ENCODE data around the gene FTO. TPM values are rescaled to one million over a fixed set of nuclear protein-coding genes. Genes with fewer than 3 reads are reported as not detected.
A peak's percentile ranks its signal among the peaks of the same experiment; 100 is the strongest.

The FTO gene
- polyA plus RNA-seq, 1 donor from 2014 or later, result 80.1 TPM

DNA sequence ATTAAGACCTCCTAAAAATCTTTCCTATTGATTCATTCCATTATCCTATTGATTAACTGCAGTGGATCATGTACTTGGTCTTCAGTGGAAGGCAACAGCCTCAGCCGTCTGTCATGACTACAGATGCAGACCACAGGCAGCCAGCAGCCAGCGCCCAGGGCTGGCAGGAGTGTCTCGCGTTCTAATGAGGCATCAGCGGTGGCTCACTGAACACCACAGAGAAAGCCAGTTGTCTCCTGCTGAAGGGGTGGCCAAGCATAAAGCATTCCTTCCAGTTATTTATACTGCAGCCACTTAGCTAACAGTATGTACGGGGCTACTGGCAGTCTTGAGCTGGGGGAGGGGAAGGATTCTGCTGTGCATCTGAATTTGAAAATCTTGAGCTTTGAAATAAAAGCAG is 368.3 kb downstream of the FTO start:
- Histone ChIP-seq H4K20me1 (ENCODE audit: insufficient read depth) (no peaks in the 10 kb centered on the region), H3K27ac (ENCODE audit: low read length) (peak overlapping the region; percentile 9), H3K36me3 (ENCODE audit: insufficient read depth, low read length) (no peaks in the 10 kb centered on the region), H3K9me3 (ENCODE audit: low read length) (no peaks in the 10 kb centered on the region), H3F3A (ENCODE audit: insufficient read depth, low read length, poor library complexity, severe bottlenecking) (peaks cover 4% of the 10 kb centered on the region), H3K27me3 (ENCODE audit: insufficient read depth, low read depth, low read length) (no peaks in the 10 kb centered on the region), H3K79me2 (replicated peaks; ENCODE audit: insufficient read depth, low read length) (no peaks in the 10 kb centered on the region), H3K4me3 (ENCODE audit: low read length) (no peak overlapping the region), H3K9ac (ENCODE audit: low read length) (no peak overlapping the region), H3K9me2 (ENCODE audit: insufficient read depth, low read length) (no peaks in the 10 kb centered on the region), H3K4me2 (ENCODE audit: low read length) (no peak overlapping the region), H2AFZ (ENCODE audit: low read depth, low read length) (no peak overlapping the region)
- TF ChIP-seq EZH2 (IDR thresholded peaks at IDR 0.05; ENCODE audit: borderline replicate concordance, insufficient read depth, low read length, poor library complexity, severe bottlenecking) (no peak), POLR2AphosphoS5 (IDR thresholded peaks at IDR 0.05) (peak; percentile 41), EP300 (conservative IDR thresholded peaks at IDR 0.05; ENCODE audit: poor library complexity, severe bottlenecking) (peak; percentile 26), MXI1 (conservative IDR thresholded peaks at IDR 0.05; ENCODE audit: poor library complexity, severe bottlenecking) (no peak)
- TF ChIP-seq, protein P1, sequence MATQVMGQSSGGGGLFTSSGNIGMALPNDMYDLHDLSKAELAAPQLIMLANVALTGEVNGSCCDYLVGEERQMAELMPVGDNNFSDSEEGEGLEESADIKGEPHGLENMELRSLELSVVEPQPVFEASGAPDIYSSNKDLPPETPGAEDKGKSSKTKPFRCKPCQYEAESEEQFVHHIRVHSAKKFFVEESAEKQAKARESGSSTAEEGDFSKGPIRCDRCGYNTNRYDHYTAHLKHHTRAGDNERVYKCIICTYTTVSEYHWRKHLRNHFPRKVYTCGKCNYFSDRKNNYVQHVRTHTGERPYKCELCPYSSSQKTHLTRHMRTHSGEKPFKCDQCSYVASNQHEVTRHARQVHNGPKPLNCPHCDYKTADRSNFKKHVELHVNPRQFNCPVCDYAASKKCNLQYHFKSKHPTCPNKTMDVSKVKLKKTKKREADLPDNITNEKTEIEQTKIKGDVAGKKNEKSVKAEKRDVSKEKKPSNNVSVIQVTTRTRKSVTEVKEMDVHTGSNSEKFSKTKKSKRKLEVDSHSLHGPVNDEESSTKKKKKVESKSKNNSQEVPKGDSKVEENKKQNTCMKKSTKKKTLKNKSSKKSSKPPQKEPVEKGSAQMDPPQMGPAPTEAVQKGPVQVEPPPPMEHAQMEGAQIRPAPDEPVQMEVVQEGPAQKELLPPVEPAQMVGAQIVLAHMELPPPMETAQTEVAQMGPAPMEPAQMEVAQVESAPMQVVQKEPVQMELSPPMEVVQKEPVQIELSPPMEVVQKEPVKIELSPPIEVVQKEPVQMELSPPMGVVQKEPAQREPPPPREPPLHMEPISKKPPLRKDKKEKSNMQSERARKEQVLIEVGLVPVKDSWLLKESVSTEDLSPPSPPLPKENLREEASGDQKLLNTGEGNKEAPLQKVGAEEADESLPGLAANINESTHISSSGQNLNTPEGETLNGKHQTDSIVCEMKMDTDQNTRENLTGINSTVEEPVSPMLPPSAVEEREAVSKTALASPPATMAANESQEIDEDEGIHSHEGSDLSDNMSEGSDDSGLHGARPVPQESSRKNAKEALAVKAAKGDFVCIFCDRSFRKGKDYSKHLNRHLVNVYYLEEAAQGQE (IDR thresholded peaks at IDR 0.05; ENCODE audit: borderline replicate concordance), result no peak

DNA sequence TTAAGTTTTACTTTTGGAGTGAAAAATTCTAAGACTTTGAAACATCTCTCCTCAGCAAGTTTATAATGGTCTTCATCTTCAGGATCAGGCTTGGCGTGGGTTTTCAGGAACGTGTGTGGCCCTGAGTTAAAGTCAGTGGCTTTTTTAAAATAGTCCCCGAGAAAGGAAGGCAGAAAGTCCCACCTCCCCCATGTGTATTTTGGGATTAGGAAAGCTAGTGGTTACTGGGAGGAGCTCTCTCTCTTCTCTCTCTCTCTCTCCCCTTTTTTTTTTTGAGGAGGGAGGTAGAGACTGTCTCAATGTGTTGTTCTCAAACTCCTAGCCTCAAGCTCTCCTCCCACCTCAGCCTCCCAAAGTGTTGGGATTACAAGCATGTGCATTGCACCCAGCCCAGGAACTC is 369.4 kb downstream of the FTO start:
- H3F3A ChIP-seq (ENCODE audit: insufficient read depth, low read length, poor library complexity, severe bottlenecking), result no peaks in the 10 kb centered on the region
- no peaks in the 10 kb centered on the region for H3K9me2 ChIP-seq (ENCODE audit: insufficient read depth, low read length)
- H3K79me2 ChIP-seq (replicated peaks; ENCODE audit: insufficient read depth, low read length), result no peaks in the 10 kb centered on the region
- H2AFZ ChIP-seq (ENCODE audit: low read depth, low read length), result no peak overlapping the region
- H3K36me3 ChIP-seq (ENCODE audit: insufficient read depth, low read length), result no peaks in the 10 kb centered on the region
- H3K4me3 ChIP-seq (ENCODE audit: low read length), result no peak overlapping the region
- no peak overlapping the region for H3K9ac ChIP-seq (ENCODE audit: low read length)
- no peak overlapping the region for H3K27ac ChIP-seq (ENCODE audit: low read length)
- no peak overlapping the region for H3K4me2 ChIP-seq (ENCODE audit: low read length)
- no peaks in the 10 kb centered on the region for H3K9me3 ChIP-seq (ENCODE audit: low read length)
- no peaks in the 10 kb centered on the region for H4K20me1 ChIP-seq (ENCODE audit: insufficient read depth)
- no peaks in the 10 kb centered on the region for H3K27me3 ChIP-seq (ENCODE audit: insufficient read depth, low read depth, low read length)
- no peak for TF ChIP-seq TAF1 (IDR thresholded peaks at IDR 0.05; ENCODE audit: low read depth)
- no peak for TF ChIP-seq EP300 (conservative IDR thresholded peaks at IDR 0.05; ENCODE audit: poor library complexity, severe bottlenecking)
- no peak for TF ChIP-seq MXI1 (conservative IDR thresholded peaks at IDR 0.05; ENCODE audit: poor library complexity, severe bottlenecking)
- no peak for TF ChIP-seq RAD21 (conservative IDR thresholded peaks at IDR 0.05)
- no peak for TF ChIP-seq POLR2AphosphoS5 (IDR thresholded peaks at IDR 0.05)
- TF ChIP-seq EZH2 (IDR thresholded peaks at IDR 0.05; ENCODE audit: borderline replicate concordance, insufficient read depth, low read length, poor library complexity, severe bottlenecking), result no peak
- no peak for TF ChIP-seq SMC3 (conservative IDR thresholded peaks at IDR 0.05; ENCODE audit: poor library complexity)
- TF ChIP-seq, protein P2, sequence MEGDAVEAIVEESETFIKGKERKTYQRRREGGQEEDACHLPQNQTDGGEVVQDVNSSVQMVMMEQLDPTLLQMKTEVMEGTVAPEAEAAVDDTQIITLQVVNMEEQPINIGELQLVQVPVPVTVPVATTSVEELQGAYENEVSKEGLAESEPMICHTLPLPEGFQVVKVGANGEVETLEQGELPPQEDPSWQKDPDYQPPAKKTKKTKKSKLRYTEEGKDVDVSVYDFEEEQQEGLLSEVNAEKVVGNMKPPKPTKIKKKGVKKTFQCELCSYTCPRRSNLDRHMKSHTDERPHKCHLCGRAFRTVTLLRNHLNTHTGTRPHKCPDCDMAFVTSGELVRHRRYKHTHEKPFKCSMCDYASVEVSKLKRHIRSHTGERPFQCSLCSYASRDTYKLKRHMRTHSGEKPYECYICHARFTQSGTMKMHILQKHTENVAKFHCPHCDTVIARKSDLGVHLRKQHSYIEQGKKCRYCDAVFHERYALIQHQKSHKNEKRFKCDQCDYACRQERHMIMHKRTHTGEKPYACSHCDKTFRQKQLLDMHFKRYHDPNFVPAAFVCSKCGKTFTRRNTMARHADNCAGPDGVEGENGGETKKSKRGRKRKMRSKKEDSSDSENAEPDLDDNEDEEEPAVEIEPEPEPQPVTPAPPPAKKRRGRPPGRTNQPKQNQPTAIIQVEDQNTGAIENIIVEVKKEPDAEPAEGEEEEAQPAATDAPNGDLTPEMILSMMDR (IDR thresholded peaks at IDR 0.05; ENCODE audit: poor library complexity, severe bottlenecking), result no peak
- TF ChIP-seq, protein P1 (IDR thresholded peaks at IDR 0.05; ENCODE audit: borderline replicate concordance), result no peak

Data from neural cell (in vitro differentiated cells).